AG08395 (cell line): ENCODE results near the gene ACP1.
A peak's percentile ranks its signal among the peaks of the same experiment; 100 is the strongest.

Experiments
- DNase-seq: peaks from one replicate; pipeline ENCODE4 v3.0.0; 2012; ENCODE audit warnings: mixed read lengths, low spot score

ACP1 gene

GRCh38 chr2:255195-255594 lies 9.6 kb upstream of the ACP1 start:
- DNase-seq, result no peak

DNA sequence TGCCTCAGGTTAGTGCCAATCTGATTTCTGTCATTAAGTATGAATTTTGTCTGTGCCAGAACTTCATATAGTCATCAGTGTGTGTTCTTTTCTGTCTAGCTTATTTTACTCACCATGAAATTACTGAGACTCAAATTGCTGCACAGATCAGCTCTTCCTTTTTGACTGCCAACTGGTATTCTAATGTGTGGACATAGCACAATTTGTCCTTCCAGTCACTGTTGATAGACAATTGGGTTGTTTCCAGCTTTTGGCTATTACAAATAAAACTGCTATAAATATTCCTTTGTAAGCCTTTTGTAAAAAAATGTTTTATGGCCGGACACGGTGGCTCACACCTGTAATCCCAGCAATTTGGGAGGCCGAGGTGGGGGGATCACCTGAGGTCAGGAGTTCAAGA lies 8.7 kb upstream of the ACP1 start:
- DNase-seq, result no peak

- DNase-seq, result no peak
Observed at GRCh38 chr2:257429-257828, 7.3 kb upstream of the ACP1 start.

DNA sequence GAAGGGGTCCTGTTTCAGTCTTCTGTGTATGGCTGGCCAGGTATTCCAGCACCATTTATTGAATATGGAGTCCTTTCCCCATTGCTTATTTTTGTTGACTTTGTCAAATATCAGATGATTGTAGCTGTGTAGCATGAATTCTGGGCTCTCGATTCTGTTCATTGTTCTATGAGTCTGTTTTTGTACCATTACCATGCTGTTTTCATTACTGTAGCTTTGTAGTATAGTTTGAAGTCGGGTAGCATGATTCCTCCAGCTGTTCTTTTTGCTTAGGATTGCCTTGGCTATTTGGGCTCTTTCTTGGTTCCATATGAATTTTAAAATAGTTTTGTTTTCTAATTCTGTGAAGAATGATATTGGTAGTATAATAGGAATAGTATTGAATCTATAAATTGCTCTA lies 6.9 kb upstream of the ACP1 start:
- no peak for DNase-seq

GRCh38 chr2:258933-259332 lies 5.8 kb upstream of the ACP1 start:
- no peak for DNase-seq

- DNase-seq, result no peak
Observed at GRCh38 chr2:259789-260331, 4.9 kb upstream of the ACP1 start.

DNA sequence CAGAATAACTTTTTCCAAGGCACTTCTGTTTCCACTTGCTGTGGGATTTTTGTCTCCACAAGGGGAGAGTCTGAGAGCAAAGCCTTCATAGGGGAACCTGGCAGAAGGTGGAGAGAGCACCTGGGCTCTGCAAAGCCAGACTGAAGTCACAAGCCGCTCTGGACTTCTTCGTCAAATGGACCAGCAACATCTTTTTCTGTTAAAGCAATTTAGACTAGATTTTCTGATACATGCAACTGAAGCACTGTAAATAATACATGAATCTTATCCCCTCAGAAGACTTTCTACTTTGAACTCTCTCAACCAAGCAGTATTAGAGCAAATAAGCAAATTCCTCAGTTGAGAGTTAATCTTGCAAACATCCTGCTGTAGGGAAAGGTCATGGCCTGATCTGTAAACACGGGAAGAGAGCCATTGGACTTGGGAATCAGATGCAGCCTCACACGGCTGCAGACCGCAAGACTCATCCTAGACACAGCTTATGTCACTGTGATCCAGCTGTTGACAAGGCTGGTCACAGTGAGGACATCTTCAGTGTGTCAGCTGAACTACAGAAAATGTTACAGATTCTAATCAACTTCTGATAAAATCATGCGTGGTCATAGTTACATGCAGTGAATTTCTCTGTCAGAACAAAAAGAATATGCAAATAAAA lies 4.1 kb upstream of the ACP1 start:
- no peak for DNase-seq

GRCh38 chr2:262117-262516 lies 2.6 kb upstream of the ACP1 start:
- no peak for DNase-seq

GRCh38 chr2:263022-263738 lies 1.6 kb upstream of the ACP1 start:
- no peak for DNase-seq

DNA sequence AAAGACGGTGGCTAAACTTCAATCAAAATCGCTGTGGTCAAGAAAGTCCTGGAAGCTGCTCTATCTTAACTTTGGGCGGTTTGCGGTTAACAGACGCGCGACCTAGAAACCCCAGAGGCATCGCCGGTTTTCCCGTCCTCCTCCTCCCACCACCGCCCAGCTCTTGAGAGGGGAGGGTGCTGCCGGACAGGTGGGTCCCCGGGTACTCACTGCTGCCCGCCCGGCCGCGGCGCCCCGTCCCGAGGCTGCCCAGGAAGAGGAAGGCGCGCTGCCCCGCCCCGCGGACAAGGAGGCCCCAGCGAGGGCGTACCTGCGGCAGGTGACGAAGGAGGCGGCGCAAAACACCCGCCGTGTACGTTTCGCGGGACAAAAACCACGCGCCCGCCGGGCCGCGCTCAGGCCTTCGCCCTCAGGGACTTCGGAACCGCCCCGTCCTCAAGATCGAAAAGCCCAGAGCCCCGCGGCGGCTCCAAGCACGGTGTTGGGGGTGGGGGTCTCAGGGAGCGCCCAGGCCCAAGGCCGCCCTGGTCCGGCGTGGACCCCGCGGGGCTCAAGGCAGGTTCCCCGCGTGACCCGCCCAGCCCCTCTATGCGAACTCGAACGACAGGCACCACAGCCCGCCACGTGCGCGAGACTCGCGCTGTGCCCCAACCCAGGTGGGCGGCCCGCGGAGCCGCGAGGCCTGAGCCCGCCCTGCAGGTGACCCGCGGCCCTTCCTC lies 814 bp upstream of the ACP1 start, which contains the start of gene SH3YL1:
Gene SH3YL1, minus strand, starts transcription at position 259 of the 719 bp plus-strand sequence. Its CDS starts 48 bp downstream, at position 211.
- peak; percentile 6 for DNase-seq

- DNase-seq, result no peak
Observed at GRCh38 chr2:268323-268722, 3.6 kb downstream of the ACP1 start.

DNA sequence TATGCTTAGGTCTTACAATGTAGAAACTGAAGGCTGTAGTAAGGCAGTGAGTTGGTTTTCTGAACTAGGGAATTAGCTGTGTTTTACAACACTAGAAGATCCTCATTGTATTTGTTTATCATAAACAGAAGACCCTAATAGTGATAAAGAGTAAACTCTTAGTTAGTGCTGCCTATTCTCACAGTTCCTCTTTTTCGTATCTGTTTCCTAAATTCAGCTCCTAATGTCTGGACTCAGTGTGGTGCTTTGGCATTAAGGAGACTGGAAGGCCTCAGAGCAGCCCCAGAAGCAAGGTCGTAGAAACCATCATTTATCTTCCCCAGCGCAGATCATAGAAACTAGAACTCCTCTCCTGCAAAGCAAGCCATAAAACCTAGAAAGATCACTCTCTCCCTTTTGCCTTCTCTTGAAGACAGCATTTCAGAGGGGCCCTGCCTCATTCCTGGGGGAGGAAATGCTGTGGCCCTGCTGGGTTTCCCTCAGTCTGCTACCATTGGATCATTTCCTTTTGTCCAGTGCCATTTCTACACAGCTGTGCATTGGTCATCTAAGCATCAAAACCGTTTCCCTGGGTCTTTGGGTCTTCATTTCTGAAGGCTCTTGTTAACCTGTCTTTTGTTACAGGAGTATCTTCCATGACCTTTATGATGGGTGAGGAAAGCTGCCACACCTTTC lies 4.7 kb downstream of the ACP1 start:
- DNase-seq, result no peak

GRCh38 chr2:270861-271260 lies 6.1 kb downstream of the ACP1 start:
- DNase-seq, result no peak

- no peak for DNase-seq
Observed at GRCh38 chr2:271917-272316, 7.2 kb downstream of the ACP1 start.

DNA sequence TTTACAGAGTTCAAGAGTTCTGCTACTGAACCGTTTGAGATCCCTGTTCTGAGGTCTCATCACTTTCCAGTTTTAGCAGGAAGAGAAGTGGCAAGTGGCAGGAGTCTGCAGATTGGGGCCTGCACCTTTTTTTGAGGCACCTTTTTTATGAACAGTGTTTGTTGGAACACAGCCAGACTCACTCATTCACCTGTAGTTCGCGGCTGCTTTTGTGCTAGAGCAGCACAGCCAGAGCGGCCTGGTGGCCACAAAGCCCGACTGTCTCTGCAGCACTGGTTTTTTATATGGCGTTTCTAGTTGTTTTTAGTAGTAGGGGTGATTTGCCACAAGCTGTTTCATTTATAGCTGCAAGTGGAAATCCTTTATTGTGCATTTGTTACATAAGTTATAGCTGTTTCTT lies 8.6 kb downstream of the ACP1 start:
- DNase-seq, result no peak

DNA sequence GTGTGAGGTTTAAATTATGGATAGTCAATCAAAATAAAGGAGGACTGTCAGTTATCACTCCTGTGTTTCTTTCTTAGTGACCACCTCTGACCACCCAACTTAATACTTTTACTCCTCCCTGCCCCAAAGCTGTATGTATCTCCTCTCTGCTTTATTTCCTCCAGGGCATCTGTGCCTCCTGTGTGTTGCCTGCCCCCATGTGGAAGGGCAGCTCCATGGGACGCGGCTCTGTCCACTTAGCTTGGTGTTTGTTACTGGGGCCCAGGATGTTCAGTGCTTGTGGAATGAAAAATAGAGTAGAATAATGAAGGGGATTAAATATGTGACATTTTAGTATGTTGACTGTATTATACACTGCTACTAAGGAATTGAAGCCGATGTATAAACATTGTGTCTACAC lies 9.8 kb downstream of the ACP1 start:
- no peak for DNase-seq

- DNase-seq, result no peak
Observed at GRCh38 chr2:275466-275865, 10.7 kb downstream of the ACP1 start.

DNA sequence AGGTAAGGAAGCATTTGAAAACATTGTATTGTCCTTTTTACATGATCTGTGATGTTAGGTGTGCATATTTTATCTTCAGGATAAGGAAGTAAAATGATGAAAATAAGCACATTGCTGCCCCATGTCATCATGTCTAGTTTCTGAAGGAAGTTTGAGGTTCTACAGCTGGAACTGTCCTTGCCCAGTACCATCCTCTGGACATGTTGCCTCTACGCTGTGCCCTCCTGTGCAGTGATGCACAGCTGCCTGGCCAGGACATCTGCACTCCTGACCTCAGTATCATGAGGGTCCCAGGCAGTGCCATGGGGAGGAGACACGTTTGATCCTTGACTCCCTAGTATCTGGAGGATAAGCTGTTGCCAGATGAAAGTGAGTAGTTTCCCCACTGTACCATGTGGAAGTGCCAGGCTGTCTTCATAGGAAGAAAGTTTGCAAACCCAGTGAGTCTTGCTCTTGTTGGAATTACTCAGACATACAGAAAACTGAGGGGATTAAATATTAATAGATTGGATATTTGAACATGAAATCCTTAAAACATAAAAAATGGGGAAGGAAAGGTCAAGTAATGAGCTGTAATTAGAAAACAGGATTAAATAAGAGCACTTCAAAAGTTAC lies 13.7 kb downstream of the ACP1 start:
- DNase-seq, result no peak

- no peak for DNase-seq
Observed at GRCh38 chr2:278927-279320, 14.2 kb downstream of the ACP1 start.

DNA sequence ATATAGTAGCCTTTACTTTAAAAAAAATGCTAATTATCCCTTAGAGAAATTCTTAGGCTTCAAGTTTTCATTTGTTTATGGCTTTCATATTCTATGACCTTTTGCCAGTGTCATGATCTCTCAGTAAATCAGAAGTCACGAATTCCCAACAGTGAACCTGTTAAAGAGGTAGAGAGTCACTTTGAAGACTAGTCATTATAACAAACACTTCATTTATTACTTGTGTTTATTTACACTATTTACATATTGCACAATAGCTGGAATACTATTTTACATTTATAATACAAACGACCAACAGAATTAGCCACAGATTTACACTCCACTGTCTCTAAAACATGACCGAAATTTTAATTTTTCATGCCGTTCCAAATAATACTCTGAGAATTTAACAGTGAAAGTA lies 14.6 kb downstream of the ACP1 start:
- no peak for DNase-seq

GRCh38 chr2:279956-280649 lies 15.4 kb downstream of the ACP1 start:
- no peak for DNase-seq
